ENCODE measurements around the gene CYB5RL.

GRCh38 chr1:54156986-54157385 is 42.8 kb downstream of the CYB5RL start:
- TF ChIP-seq, protein P1, sequence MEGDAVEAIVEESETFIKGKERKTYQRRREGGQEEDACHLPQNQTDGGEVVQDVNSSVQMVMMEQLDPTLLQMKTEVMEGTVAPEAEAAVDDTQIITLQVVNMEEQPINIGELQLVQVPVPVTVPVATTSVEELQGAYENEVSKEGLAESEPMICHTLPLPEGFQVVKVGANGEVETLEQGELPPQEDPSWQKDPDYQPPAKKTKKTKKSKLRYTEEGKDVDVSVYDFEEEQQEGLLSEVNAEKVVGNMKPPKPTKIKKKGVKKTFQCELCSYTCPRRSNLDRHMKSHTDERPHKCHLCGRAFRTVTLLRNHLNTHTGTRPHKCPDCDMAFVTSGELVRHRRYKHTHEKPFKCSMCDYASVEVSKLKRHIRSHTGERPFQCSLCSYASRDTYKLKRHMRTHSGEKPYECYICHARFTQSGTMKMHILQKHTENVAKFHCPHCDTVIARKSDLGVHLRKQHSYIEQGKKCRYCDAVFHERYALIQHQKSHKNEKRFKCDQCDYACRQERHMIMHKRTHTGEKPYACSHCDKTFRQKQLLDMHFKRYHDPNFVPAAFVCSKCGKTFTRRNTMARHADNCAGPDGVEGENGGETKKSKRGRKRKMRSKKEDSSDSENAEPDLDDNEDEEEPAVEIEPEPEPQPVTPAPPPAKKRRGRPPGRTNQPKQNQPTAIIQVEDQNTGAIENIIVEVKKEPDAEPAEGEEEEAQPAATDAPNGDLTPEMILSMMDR (IDR thresholded peaks at IDR 0.05), result no peak
- TF ChIP-seq POLR2A (IDR thresholded peaks at IDR 0.05), result no peak
